Left lung (tissue), 14 donors: ENCODE results near the gene RNF123. TPM values are rescaled to one million over a fixed set of nuclear protein-coding genes. Genes with fewer than 3 reads are reported as not detected.

Experiments
- ATAC-seq: fragments of 200-7000 bp; cut with Tn5 transposase; one replicate; pipeline ENCODE4 v1.9.1; 2020; ENCODE audit warnings: moderate library complexity
- DNase-seq, 4 donors: peaks; one replicate each; pipeline ENCODE4 v3.0.0-alpha.2; 2013 to 2020
- H3K27ac ChIP-seq, 2 donors: fragments of 200-600 bp; sonication (generic) in 1 of 2; one replicate each; pipeline versions ENCODE4 v1.5.0 to v1.8.0; 2020 to 2021
- H3K27me3 ChIP-seq, 2 donors: fragments of 200-600 bp; sonication (generic) in 1 of 2; one replicate each; pipeline versions ENCODE4 v1.5.0 to v1.8.0; 2020 to 2021
- H3K36me3 ChIP-seq, 2 donors: fragments of 200-600 bp; sonication (generic) in 1 of 2; one replicate each; pipeline versions ENCODE4 v1.5.0 to v1.8.0; 2020 to 2021
- H3K4me1 ChIP-seq, 2 donors: fragments of 200-600 bp; one replicate each; pipeline ENCODE4 v1.8.0; 2021
- H3K4me3 ChIP-seq, 2 donors: fragments of 200-600 bp; sonication (generic) in 1 of 2; one replicate each; pipeline versions ENCODE4 v1.5.0 to v1.8.0; 2020 to 2021; ENCODE audit warnings: mild to moderate bottlenecking in 1 of 2
- H3K9me3 ChIP-seq, 2 donors: fragments of 200-600 bp; sonication (generic) in 1 of 2; one replicate each; pipeline versions ENCODE4 v1.5.0 to v1.8.0; 2020 to 2021
- CTCF ChIP-seq, 2 donors: fragments of 200-600 bp; sonication (generic) in 1 of 2; IDR thresholded peaks; one replicate each; pipeline versions ENCODE4 v1.5.0 to v1.8.0; 2021; ENCODE audit warnings: antibody characterized with exemption in 2 of 2
- intact Hi-C, 2 donors: fragments of 100-400 bp; cut with DNase I; formaldehyde crosslinking; loops; one replicate each; pipeline versions ENCODE4 v1.11.2 to v1.14.2; 2022
- long read RNA-seq, 12 donors: library from polyadenylated mRNA in 2 of 12; unstranded in 2 of 12; transcript quantifications; one replicate each; pipeline ENCODE4 v2.0.0 and lab custom pipeline, GENCODE V29; 2019 to 2026
- polyA plus RNA-seq, 6 donors: library from polyadenylated mRNA; unstranded; fragments of 120-200 nt; gene quantifications; one replicate each; pipeline ENCODE4 v1.2.1, GENCODE V29; 2013; ENCODE audit not compliant: insufficient read length in 6 of 6
- total RNA-seq, 2 donors: library from RNA; stranded (reverse); fragmentation: NEBNext Ultra II Directional; extraction: Animal tissue kit (Norgen Biotek cat#: 25700); gene quantifications; one replicate each; pipeline ENCODE4 v1.2.1, GENCODE V29; 2021
- donor health status: DM: no; HTN: yes; CAD: no.
- donor health status: DM: no; HTN: no; CAD: no.

Gene RNF123
- 10 to 100 TPM; 40.9 to 45.0 TPM for total RNA-seq
- 10 to 100 TPM; 21.8 to 33.1 (median 30.4) TPM for polyA plus RNA-seq
- long read RNA-seq, donor 1 = 0 reads
- long read RNA-seq, donor 2, partial matches to known transcripts = 5 of 5 reads
- long read RNA-seq, donor 2, other reads (novel, unspliced or antisense) = 0 of 5 reads
- long read RNA-seq, donor 3 = 0 reads
- long read RNA-seq, donor 4, partial matches to known transcripts = 1 of 3 reads
- long read RNA-seq, donor 4, other reads (novel, unspliced or antisense) = 2 of 3 reads
- long read RNA-seq, donor 5 = 0 reads
- long read RNA-seq, donor 6, full-length matches to known transcripts = 1 of 1 reads
- long read RNA-seq, donor 6, partial matches to known transcripts = 0 of 1 reads
- long read RNA-seq, donor 6, other reads (novel, unspliced or antisense) = 0 of 1 reads
- long read RNA-seq, donor 7 = 0 reads
- long read RNA-seq, donor 8 = 0 reads
- long read RNA-seq, donor 9 = 0 reads
- long read RNA-seq, donor 10, full-length matches to known transcripts = 1 of 1 reads
- long read RNA-seq, donor 10, partial matches to known transcripts = 0 of 1 reads
- long read RNA-seq, donor 10, other reads (novel, unspliced or antisense) = 0 of 1 reads
- long read RNA-seq, donor 11, partial matches to known transcripts = 22 of 22 reads
- long read RNA-seq, donor 11, other reads (novel, unspliced or antisense) = 0 of 22 reads
- long read RNA-seq, donor 12, partial matches to known transcripts = 0 of 7 reads
- long read RNA-seq, donor 12, other reads (novel, unspliced or antisense) = 7 of 7 reads

DNA sequence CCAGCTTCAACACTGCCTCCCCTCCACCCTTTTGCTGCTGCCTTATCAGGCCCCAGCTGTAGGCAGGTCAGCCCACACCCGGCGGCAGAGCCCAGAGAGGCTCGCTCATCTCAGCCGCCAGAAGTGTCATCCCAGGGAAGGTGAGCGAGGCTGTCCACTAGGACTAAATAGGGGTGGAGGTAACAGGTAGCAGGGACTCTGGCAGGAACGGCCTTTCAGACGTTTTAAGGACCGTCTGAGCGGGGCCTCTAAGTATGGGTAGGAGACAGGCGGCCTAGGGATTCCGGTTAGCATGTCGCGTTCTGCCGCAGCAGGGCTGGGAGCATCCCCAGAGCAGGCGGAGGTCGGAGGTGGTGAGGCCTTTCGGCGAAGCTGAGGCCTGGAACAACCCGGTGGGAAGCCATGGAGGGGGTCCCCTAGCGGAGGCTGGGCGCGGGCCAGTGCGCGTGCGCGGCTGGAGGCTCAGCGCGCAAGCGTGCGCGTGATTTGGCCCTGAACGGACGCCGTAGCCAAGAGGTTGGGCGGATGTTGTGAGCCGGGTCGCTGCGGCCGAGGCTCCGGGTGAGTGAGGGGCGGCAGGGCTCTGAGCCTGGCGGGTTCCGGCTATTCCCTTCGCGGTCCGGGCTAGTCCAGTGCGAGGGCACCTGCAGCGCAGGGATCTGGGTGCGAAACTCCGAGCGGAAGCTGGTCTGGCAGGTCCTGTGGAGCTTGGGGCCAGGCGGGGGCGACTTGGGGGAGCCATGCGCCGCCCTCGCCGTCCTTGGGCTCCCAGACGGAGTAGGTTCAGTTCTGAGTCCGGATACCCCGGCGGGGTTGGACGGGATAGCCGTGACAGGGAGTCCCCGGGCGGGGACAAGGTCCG, at the start of gene RNF123, which contains the start of gene MST1:
Gene RNF123, plus strand, starts transcription at position 512 of the 862 bp plus-strand sequence. CDS start 1,609 bp downstream, outside the sequence.
Gene MST1, minus strand, starts transcription at position 429 of the 862 bp plus-strand sequence. CDS start 783 bp downstream, outside the sequence.
- intact Hi-C loops = no loop called here
- ATAC-seq = peak; percentile 74

GRCh38 chr3:49641292-49641691, 48.1 kb upstream of the RNF123 start:
- Histone ChIP-seq H3K27ac (no peak overlapping the region), H3K9me3 (no peaks in the 10 kb centered on the region), H3K4me3 (no peak overlapping the region), H3K36me3 (no peaks in the 10 kb centered on the region), H3K27me3 (no peaks in the 10 kb centered on the region), H3K4me1 (no peaks in the 10 kb centered on the region)
- no peak for TF ChIP-seq CTCF (IDR thresholded peaks at IDR 0.05)
- DNase-seq = no peak
- intact Hi-C loops = no loop called here
- ATAC-seq = no peak

More for the DNA sequence above, at the start of gene RNF123, which contains the start of gene MST1:
- DNase-seq = peak; percentile 87 to 97 (median 95)
- Histone ChIP-seq H3K27ac (peak within 1 kb of the TSS; percentile 55 to 82), H3K27me3 (peaks cover 0 to 23% of the 10 kb centered on the region in 2 donors), H3K9me3 (no peaks in the 10 kb centered on the region), H3K36me3 (peaks cover 0 to 10% of the 10 kb centered on the region in 2 donors), H3K4me1 (peaks cover 9 to 44% of the 10 kb centered on the region in 2 donors), H3K4me3 (peak within 1 kb of the TSS; percentile 98 to 99)
- TF ChIP-seq CTCF (IDR thresholded peaks at IDR 0.05) = no peak

DNA sequence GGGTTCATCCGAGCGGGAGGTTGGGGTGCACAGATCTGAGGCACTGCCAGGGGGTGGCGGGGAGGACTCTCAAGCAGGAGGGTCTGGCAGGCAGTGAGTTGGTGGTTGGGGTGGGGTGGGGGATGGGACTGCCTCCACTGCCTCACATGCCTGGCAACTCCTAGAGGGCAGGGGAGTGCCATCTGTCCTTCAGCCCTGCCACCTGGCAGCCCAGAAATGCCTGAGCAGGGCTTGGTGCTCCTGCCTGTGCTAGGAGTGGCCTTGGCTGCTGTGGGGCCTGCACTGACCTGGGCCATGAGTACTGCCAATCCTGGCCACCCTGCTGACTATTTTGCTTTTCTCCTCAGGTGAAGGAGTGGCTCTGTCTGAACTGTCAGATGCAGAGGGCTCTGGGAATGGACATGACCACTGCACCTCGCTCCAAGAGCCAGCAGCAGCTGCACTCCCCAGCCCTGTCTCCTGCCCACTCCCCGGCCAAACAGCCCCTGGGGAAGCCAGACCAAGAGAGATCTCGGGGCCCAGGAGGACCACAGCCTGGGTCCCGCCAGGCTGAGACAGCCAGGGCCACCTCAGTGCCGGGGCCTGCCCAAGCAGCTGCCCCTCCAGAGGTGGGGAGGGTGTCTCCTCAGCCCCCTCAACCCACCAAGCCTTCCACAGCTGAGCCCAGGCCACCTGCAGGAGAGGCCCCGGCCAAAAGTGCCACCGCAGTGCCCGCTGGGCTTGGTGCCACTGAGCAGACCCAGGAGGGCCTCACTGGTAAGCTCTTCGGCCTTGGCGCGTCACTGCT, 47.2 kb upstream of the RNF123 start:
- ATAC-seq (no peak), DNase-seq (no peak)
- no peak overlapping the region for H3K27ac ChIP-seq
- no peak overlapping the region for H3K4me3 ChIP-seq
- intact Hi-C loops = no loop called here
- H3K27me3 ChIP-seq = no peaks in the 10 kb centered on the region
- H3K36me3 ChIP-seq = no peaks in the 10 kb centered on the region
- H3K4me1 ChIP-seq = no peaks in the 10 kb centered on the region
- H3K9me3 ChIP-seq = no peaks in the 10 kb centered on the region
- no peak for TF ChIP-seq CTCF (IDR thresholded peaks at IDR 0.05)

- Histone ChIP-seq H3K9me3 (no peaks in the 10 kb centered on the region), H3K4me1 (no peaks in the 10 kb centered on the region), H3K4me3 (no peak overlapping the region), H3K36me3 (no peaks in the 10 kb centered on the region), H3K27me3 (no peaks in the 10 kb centered on the region), H3K27ac (no peak overlapping the region)
- intact Hi-C loops = no loop called here
- DNase-seq = no peak
- ATAC-seq = no peak
- TF ChIP-seq CTCF (IDR thresholded peaks at IDR 0.05) = no peak
These were observed 46.6 kb upstream of the RNF123 start for GRCh38 chr3:49642708-49643145.
